Loucy (cell line): ENCODE measurements around the gene LINC01488.

ENCODE experiments used
- CTCF ChIP-seq: fragments of 200-600 bp; sonication (generic); conservative IDR thresholded peaks from 2 replicates; pipeline ENCODE4 v1.5.1; 2014; ENCODE audit warnings: mild to moderate bottlenecking, antibody characterized with exemption, low read length
- EZH2phosphoT487 ChIP-seq: fragments of 200-600 bp; IDR thresholded peaks from 2 replicates; pipeline ENCODE4 v1.6.1; 2018; ENCODE audit warnings: antibody characterized with exemption, mild to moderate bottlenecking, moderate library complexity, borderline replicate concordance

GRCh38 chr11:69472541-69473275, 8.8 kb upstream of the LINC01488 start:
- TF ChIP-seq CTCF (no peak), EZH2phosphoT487 (no peak)
